ENCODE data around the gene BTD.

BTD gene

GRCh38 chr3:15673536-15673935 is 72.0 kb downstream of the BTD start:
- no peak for DNase-seq

- no peak for DNase-seq
These were observed 74.7 kb downstream of the BTD start for GRCh38 chr3:15676259-15676658.

GRCh38 chr3:15679306-15679705 is 77.8 kb downstream of the BTD start:
- no peak for DNase-seq

GRCh38 chr3:15681668-15682067 is 80.1 kb downstream of the BTD start:
- no peak for DNase-seq

GRCh38 chr3:15682561-15683185 is 81.1 kb downstream of the BTD start:
- no peak for DNase-seq

GRCh38 chr3:15683253-15683652 is 81.7 kb downstream of the BTD start:
- DNase-seq, result no peak

GRCh38 chr3:15685927-15686326 is 84.4 kb downstream of the BTD start:
- DNase-seq, result no peak

- DNase-seq, result no peak
These were observed 88.7 kb downstream of the BTD start for GRCh38 chr3:15690230-15690629.

GRCh38 chr3:15690748-15691147 is 89.2 kb downstream of the BTD start:
- no peak for DNase-seq

- no peak for DNase-seq
These were observed 91.8 kb downstream of the BTD start for GRCh38 chr3:15693355-15693754.

GRCh38 chr3:15694628-15695027 is 93.1 kb downstream of the BTD start:
- DNase-seq, result no peak

All from stimulated activated CD4-positive, alpha-beta T cell treated with anti-CD3 and anti-CD28 coated beads, Interleukin-2, amount 100 ng/mL, for 48 hours (primary cell).